Progenitor cell of endocrine pancreas (in vitro differentiated cells): ENCODE results near the gene TRAF4. TPM values are rescaled to one million over a fixed set of nuclear protein-coding genes. Genes with fewer than 3 reads are reported as not detected.

ENCODE experiments used
- DNase-seq: peaks from one replicate; pipeline ENCODE4 v3.0.0; 2021; ENCODE audit warnings: low spot score; ENCODE audit not compliant: unreplicated experiment
- H3K27ac Mint-ChIP-seq: 2 replicates; pipeline ENCODE4 v1.8.0; 2021; ENCODE audit warnings: mild to moderate bottlenecking, moderate library complexity, mixed read lengths
- H3K27me3 Mint-ChIP-seq: 2 replicates; pipeline ENCODE4 v1.8.0; 2021; ENCODE audit warnings: mixed read lengths
- H3K36me3 Mint-ChIP-seq: 2 replicates; pipeline ENCODE4 v1.8.0; 2022; ENCODE audit warnings: mixed read lengths; ENCODE audit not compliant: insufficient read depth
- H3K4me1 Mint-ChIP-seq: 2 replicates; pipeline ENCODE4 v1.8.0; 2021; ENCODE audit warnings: low read depth, mixed read lengths
- H3K4me3 Mint-ChIP-seq: 2 replicates; pipeline ENCODE4 v1.8.0; 2021; ENCODE audit warnings: low read depth, mild to moderate bottlenecking, moderate library complexity, mixed read lengths
- H3K9me3 Mint-ChIP-seq: 2 replicates; pipeline ENCODE4 v1.8.0; 2021; ENCODE audit warnings: low read depth, mixed read lengths
- CTCF ChIP-seq: fragments of 200-600 bp; sonication (generic); IDR thresholded peaks from one replicate; pipeline ENCODE4 v1.5.0; 2021; ENCODE audit warnings: antibody characterized with exemption, mild to moderate bottlenecking; ENCODE audit not compliant: unreplicated experiment
- total RNA-seq: library from RNA; stranded (reverse); gene quantifications from 2 replicates; pipeline ENCODE4 v1.2.1, GENCODE V29; 2021

The TRAF4 gene
- total RNA-seq, 1 donor from 2014 or later = 260 TPM

- peaks cover 50% of the 10 kb centered on the region for H3K4me1 Mint-ChIP-seq
- no peak for DNase-seq
- H3K9me3 Mint-ChIP-seq = no peaks in the 10 kb centered on the region
- H3K36me3 Mint-ChIP-seq = peaks cover 30% of the 10 kb centered on the region
- no peak for TF ChIP-seq CTCF
- H3K27me3 Mint-ChIP-seq = no peaks in the 10 kb centered on the region
- H3K4me3 Mint-ChIP-seq = peak overlapping the region; percentile 85
- peak overlapping the region; percentile 97 for H3K27ac Mint-ChIP-seq
Measured at GRCh38 chr17:28724500-28725165, 19.2 kb upstream of the TRAF4 start.

DNA sequence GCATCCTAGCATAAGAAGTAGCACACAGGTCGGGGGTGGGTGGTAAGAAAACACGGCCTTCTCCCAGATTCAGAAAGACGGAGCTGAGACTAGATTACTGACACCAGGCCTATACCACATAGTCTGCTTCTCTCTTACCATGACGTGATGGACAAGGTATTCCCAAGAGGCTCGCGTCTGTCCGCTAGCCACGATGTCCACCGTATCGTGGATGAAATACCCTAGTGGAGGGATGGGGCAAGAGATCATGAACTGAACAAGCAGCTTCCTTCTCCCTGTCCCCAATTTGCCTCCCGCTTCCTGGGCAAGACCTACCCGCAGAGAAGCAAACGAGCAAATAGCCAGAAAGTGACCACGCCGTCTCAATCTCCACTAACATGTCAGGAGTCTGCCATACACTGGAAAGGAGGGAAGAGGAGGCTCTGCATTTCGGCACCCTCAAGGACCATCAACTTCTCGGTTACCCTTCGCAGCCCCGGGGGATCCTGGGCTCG lies 18.6 kb upstream of the TRAF4 start:
- Mint-ChIP-seq H3K4me3 (peak overlapping the region; percentile 85), H3K27ac (peak overlapping the region; percentile 97), H3K36me3 (peaks cover 27% of the 10 kb centered on the region), H3K27me3 (no peaks in the 10 kb centered on the region), H3K9me3 (no peaks in the 10 kb centered on the region), H3K4me1 (peaks cover 47% of the 10 kb centered on the region)
- peak; percentile 16 for TF ChIP-seq CTCF
- DNase-seq = no peak

GRCh38 chr17:28725660-28726225 lies 18.1 kb upstream of the TRAF4 start:
- peak; percentile 56 for DNase-seq
- Mint-ChIP-seq H3K36me3 (peaks cover 23% of the 10 kb centered on the region), H3K27ac (peak overlapping the region; percentile 97), H3K4me3 (peak overlapping the region; percentile 85), H3K4me1 (peaks cover 41% of the 10 kb centered on the region), H3K9me3 (no peaks in the 10 kb centered on the region), H3K27me3 (no peaks in the 10 kb centered on the region)
- no peak for TF ChIP-seq CTCF

- Mint-ChIP-seq H3K9me3 (no peaks in the 10 kb centered on the region), H3K4me3 (peak within 1 kb of the TSS; percentile 89), H3K36me3 (peaks cover 20% of the 10 kb centered on the region), H3K27ac (peak within 1 kb of the TSS; percentile 98), H3K4me1 (peaks cover 37% of the 10 kb centered on the region), H3K27me3 (no peaks in the 10 kb centered on the region)
- DNase-seq = no peak
- no peak for TF ChIP-seq CTCF
Measured at GRCh38 chr17:28726226-28726626, 17.6 kb upstream of the TRAF4 start, which contains the start of gene TLCD1. TLCD1 (minus strand) TSS chr17:28726233; CDS start chr17:28726097, 136 bp downstream.

DNA sequence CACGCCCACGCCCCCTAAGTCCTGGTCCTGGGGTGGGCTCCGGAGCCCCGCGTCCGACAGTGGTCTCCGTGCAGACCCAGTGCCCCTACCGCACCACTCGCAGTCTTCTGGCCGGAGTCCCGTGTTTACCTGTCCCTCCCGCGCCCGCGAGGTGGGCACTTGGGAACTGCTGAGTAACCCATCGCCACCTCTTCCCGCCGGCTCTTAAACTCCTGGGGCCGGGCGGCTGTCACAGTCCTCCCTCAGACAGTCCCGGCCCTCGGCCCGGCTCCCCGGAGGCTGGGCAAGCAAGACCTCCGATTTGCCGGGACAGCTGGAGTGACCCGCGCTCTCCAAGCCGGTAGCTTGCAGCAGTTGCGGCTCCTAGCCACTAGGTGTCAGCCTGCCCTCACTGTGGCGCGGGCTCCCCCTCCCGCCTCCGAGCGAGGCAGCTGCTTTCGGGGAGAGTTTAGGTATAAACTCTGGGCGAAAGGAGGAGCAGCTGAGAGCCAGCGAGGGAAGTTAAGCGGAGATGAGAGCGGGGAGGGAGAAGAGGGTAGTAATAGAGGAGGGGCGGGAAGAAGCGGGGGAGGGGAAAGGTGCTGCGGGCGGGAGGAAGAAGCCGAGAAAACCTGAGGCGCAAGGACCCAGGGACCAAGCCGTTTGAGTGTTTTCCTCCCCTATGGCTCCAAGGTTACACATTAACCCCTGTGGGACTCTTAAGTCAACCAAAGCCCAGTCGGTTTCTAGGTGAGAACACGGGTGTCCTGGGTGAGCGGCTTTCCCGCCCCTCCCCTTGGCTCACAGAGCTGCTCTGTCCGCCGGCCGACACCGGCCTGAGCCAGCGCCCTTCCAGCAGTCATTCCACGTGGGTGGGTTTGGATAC lies 17.0 kb upstream of the TRAF4 start:
- no peaks in the 10 kb centered on the region for H3K9me3 Mint-ChIP-seq
- H3K27ac Mint-ChIP-seq = peak overlapping the region; percentile 98
- DNase-seq = peak; percentile 97
- TF ChIP-seq CTCF = peak; percentile 98
- H3K4me3 Mint-ChIP-seq = peak overlapping the region; percentile 89
- H3K36me3 Mint-ChIP-seq = peaks cover 14% of the 10 kb centered on the region
- H3K4me1 Mint-ChIP-seq = peaks cover 31% of the 10 kb centered on the region
- H3K27me3 Mint-ChIP-seq = no peaks in the 10 kb centered on the region
